ENCODE measurements around the gene MTMR12.
A peak's percentile ranks its signal among the peaks of the same experiment; 100 is the strongest.
"Not testable (repeated sequence)": the region's sequence is repeated elsewhere in the genome, so short reads cannot be mapped to it uniquely, and the experiment has no call there.

MTMR12 gene

GRCh38 chr5:32232441-32233219 is 80.1 kb downstream of the MTMR12 start:
- peak; percentile 76 for DNase-seq (ENCODE audit: low spot score)

- DNase-seq (ENCODE audit: low spot score), result no peak
These were observed 80.8 kb downstream of the MTMR12 start for GRCh38 chr5:32231929-32232328.

- DNase-seq (ENCODE audit: low spot score), result no peak
These were observed 81.5 kb downstream of the MTMR12 start for GRCh38 chr5:32231241-32231640.

GRCh38 chr5:32230356-32231099 is 82.2 kb downstream of the MTMR12 start:
- no peak for DNase-seq (ENCODE audit: low spot score)

- no peak for DNase-seq (ENCODE audit: low spot score)
These were observed 83.2 kb downstream of the MTMR12 start for GRCh38 chr5:32229586-32229985.

GRCh38 chr5:32228816-32229215 is 83.9 kb downstream of the MTMR12 start:
- DNase-seq (ENCODE audit: low spot score), result no peak

GRCh38 chr5:32225445-32225844 is 87.3 kb downstream of the MTMR12 start:
- no peak for DNase-seq (ENCODE audit: low spot score)

GRCh38 chr5:32223972-32224609 is 88.6 kb downstream of the MTMR12 start:
- no peak for DNase-seq (ENCODE audit: low spot score)

- no peak for DNase-seq (ENCODE audit: low spot score)
These were observed 89.8 kb downstream of the MTMR12 start for GRCh38 chr5:32222723-32223470.

GRCh38 chr5:32217886-32218396 is 94.8 kb downstream of the MTMR12 start:
- DNase-seq (ENCODE audit: low spot score), result peak; percentile 50

- DNase-seq (ENCODE audit: low spot score), result not testable (repeated sequence)
These were observed 98.4 kb downstream of the MTMR12 start for GRCh38 chr5:32214344-32214743.

- DNase-seq (ENCODE audit: low spot score), result no peak
These were observed 102.6 kb downstream of the MTMR12 start for GRCh38 chr5:32210151-32210550.

GRCh38 chr5:32208837-32209236 is 103.9 kb downstream of the MTMR12 start:
- DNase-seq (ENCODE audit: low spot score), result not testable (repeated sequence)

GRCh38 chr5:32207355-32207634 is 105.4 kb downstream of the MTMR12 start:
- DNase-seq (ENCODE audit: low spot score), result no peak

- no peak for DNase-seq (ENCODE audit: low spot score)
These were observed 106.0 kb downstream of the MTMR12 start for GRCh38 chr5:32206509-32207354.

GRCh38 chr5:32206053-32206452 is 106.7 kb downstream of the MTMR12 start:
- no peak for DNase-seq (ENCODE audit: low spot score)

- DNase-seq (ENCODE audit: low spot score), result no peak
These were observed 110.3 kb downstream of the MTMR12 start for GRCh38 chr5:32202394-32202793.

GRCh38 chr5:32201122-32201753 is 111.5 kb downstream of the MTMR12 start:
- DNase-seq (ENCODE audit: low spot score), result no peak

- DNase-seq (ENCODE audit: low spot score), result no peak
These were observed 115.7 kb downstream of the MTMR12 start for GRCh38 chr5:32197032-32197431.

- DNase-seq (ENCODE audit: low spot score), result no peak
These were observed 117.5 kb downstream of the MTMR12 start for GRCh38 chr5:32195265-32195664.

- peak; percentile 8 for DNase-seq (ENCODE audit: low spot score)
These were observed 119.1 kb downstream of the MTMR12 start for GRCh38 chr5:32193591-32193990.

All from putamen (tissue), 1 donor.